Pericardium fibroblast (primary cell): ENCODE results near the gene RHOV. TPM values are rescaled to one million over a fixed set of nuclear protein-coding genes. Genes with fewer than 3 reads are reported as not detected.

Source experiments
- total RNA-seq: library from RNA; depleted of rRNA; stranded (reverse); fragments of >200 nt; gene quantifications from 2 replicates; pipeline ENCODE4 v1.2.3, GENCODE V29; 2015

Gene RHOV, protein sequence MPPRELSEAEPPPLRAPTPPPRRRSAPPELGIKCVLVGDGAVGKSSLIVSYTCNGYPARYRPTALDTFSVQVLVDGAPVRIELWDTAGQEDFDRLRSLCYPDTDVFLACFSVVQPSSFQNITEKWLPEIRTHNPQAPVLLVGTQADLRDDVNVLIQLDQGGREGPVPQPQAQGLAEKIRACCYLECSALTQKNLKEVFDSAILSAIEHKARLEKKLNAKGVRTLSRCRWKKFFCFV
- not detected in 2 replicates for total RNA-seq

DNA sequence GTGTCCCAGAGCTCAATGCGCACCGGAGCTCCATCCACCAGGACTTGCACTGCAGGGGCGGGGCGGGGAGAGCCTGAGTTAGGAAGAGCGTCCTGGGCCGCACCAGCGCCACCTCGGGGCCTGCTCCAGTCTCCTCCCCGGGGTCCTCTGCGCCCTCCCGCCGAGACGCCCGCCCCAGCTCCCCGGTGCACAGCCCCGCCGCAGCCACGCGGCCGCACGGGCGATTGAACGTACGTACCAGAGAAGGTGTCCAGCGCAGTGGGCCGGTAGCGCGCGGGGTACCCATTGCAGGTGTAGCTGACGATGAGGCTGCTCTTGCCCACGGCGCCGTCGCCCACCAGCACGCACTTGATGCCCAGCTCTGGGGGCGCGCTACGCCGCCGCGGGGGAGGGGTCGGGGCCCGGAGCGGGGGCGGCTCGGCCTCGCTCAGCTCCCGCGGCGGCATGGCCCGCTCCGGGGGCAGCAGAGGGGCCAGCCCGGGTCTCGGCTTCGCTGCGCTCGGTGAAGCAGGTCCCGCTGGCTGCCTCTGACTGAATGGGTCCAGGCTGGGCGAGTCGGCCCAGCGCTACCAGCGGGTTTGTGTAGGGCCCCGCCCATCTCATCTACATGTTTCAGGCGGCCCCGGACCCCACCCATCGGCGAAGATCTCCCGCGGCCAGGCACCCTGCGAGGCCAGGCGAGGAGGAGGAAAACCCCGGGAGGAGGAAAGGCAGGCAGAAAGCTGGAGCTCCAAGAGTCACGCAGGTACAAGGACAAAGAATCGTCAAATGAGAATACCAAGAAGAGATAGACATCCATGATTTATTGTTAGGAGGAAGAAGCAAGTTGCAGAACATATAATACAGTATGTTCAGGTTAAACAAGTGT, at the start of gene RHOV:
Gene RHOV, minus strand, starts transcription at position 541 of the 868 bp plus-strand sequence. Its CDS starts 95 bp downstream, at position 446.

DNA sequence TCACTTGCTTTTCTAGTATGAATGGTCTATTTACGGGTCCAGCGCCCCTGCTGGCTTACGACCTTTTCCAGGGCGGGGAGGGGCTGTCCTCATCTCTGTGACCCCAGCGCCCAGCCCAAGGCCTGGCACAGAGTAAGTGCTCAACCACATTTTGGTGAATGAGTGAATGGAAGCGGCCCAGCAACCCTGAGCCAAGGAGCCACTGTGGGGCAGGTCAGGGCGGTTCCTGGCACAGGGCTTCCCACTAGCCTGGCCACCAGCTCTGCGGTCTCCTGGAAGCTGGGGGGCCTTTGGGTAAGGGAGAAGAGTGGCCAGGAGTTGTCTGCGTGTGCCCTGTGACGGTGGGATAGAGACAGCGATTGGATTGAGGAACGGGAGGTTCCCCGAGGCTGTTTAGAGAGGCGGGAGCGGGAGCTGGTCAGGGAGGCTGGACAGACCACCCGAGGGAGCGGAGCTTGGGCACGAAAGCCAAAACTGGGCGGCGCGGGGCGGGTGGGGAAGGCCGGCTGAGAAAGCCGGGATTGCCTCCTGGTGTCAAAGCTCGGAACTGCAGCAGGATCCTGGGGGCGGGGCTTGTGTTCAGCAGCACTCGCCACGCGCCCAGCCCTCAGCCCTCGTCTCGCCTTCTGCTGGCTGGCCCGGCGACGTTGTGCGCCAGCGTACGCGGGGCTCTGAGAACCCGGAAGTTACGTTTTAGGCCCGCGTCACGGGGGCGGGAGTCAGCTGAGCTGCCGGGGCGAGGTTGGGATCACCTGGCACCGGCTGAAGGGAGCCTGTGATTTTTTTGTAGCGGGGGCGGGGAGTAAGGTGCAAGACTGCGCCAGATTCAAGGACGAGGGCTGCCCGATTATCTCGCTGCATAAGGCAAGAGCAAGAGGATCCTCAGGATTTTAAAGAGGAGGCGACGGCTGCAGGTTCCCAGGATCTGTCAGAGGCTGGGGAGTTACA, 20.0 kb upstream of the RHOV start, which contains the start of gene VPS18:
Gene VPS18, plus strand, starts transcription at position 718 of the 948 bp plus-strand sequence. CDS start 319 bp downstream, outside the sequence.

DNA sequence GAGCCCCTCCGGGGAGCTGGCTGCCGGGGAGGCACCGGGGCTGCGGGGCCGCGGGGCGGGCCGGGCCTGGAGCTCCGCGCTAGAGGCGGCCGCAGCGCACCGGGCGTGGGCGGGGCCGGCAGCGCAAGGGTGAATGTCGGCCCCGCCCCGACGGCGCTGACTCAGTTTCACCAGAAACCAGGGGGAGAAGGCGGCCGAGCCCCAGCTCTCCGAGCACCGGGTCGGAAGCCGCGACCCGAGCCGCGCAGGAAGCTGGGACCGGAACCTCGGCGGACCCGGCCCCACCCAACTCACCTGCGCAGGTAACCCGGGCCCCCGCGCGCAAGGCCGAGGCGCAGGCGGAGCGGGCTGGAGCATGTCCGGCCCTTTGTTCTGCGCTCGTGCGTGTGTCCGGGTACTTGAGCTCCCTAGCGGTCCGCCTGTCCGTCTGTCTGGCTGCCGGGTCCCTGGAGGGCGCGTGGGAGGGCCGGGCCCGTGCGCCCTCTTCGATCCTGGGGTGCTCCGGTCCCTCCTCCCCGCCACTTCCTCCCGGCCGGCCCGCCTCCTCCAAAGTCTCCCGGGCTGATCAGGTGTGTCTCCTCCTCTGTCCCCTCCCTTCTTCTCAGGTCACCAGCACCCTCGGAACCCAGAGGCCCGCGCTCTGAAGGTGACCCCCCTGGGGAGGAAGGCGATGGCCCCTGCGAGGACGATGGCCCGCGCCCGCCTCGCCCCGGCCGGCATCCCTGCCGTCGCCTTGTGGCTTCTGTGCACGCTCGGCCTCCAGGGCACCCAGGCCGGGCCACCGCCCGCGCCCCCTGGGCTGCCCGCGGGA, 29.9 kb downstream of the RHOV start, which contains the start of gene SPINT1:
Gene SPINT1, plus strand, starts transcription at position 164 of the 811 bp plus-strand sequence. Its CDS starts 507 bp downstream, at position 671.

DNA sequence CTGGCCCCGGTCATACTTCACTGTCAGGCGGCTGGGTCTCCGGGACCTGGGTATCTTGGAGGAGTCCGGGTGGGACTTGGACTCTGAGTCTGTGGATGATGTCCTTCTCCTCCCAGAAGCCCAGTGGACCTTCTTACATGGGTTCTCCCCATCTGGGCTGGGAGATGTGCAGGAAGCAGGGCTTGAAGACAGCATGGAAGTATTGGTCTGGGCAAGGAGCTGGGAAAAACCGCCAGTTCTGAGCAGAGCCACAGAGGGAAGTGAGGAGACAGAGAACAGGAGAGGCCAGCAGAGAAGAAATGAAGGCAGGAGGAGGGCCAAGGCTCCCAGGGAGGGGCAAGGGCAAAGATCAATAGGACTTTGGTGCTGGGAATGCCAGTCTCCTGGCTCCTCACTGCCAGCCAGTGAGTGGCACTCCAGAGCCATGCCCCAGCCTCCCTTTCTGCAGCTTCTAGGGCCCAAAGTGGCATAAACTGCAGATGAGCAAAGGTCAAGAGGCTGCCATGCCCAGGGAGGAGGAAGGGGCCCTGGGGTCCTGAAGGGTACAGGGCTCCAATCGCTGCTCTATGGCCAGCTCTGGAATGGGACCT, 45.5 kb downstream of the RHOV start, which contains the start of gene PPP1R14D:
Gene PPP1R14D, minus strand, starts transcription at position 262 of the 590 bp plus-strand sequence. Its CDS starts 67 bp downstream, at position 195.

Other genes starting within 250 kb of the RHOV start
- gene RAD51, start 179.1 kb downstream of the RHOV start, total RNA-seq = 1.2 and 5.6 TPM in 2 replicates
- gene RMDN3, start 119.0 kb downstream of the RHOV start, total RNA-seq = 21.8 and 28.2 TPM in 2 replicates
- gene GCHFR, start 110.2 kb downstream of the RHOV start, total RNA-seq = 26.3 and 32.4 TPM in 2 replicates
- gene C15orf62, start 104.3 kb downstream of the RHOV start, total RNA-seq = 0.34 TPM in 1 of 2 replicates, not detected in the other
- 16.0 and 25.7 TPM in 2 replicates for gene ZFYVE19, start 67.1 kb downstream of the RHOV start, total RNA-seq
- 18.1 and 24.5 TPM in 2 replicates for gene DNAJC17, start 66.8 kb downstream of the RHOV start, total RNA-seq
- gene PPP1R14D, start 45.5 kb downstream of the RHOV start, total RNA-seq = not detected in 2 replicates
- gene SPINT1, start 30.2 kb downstream of the RHOV start, total RNA-seq = 0.09 and 0.58 TPM in 2 replicates
- 26.6 and 30.7 TPM in 2 replicates for gene VPS18, start 20.2 kb upstream of the RHOV start, total RNA-seq
- gene DLL4, start 55.1 kb upstream of the RHOV start, total RNA-seq = 0.26 TPM in 1 of 2 replicates, not detected in the other
- 33.9 and 60.4 TPM in 2 replicates for gene CHAC1, start 79.2 kb upstream of the RHOV start, total RNA-seq
- 23.8 and 28.7 TPM in 2 replicates for gene INO80, start 242.0 kb upstream of the RHOV start, total RNA-seq